CD14-positive monocyte (primary cell): Measurements from ENCODE around the gene ST3GAL2. TPM values are rescaled to one million over a fixed set of nuclear protein-coding genes. Genes with fewer than 3 reads are reported as not detected.

Source experiments
- DNase-seq, 3 donors: peaks; one replicate each; pipeline ENCODE4 v3.0.0-alpha.2; 2011 to 2022
- H2AFZ ChIP-seq: 2 replicates; pipeline ENCODE4 v1.6.0; 2012; ENCODE audit warnings: mild to moderate bottlenecking, low read depth, low read length, inconsistent platforms; ENCODE audit not compliant: insufficient read depth, poor library complexity, severe bottlenecking
- H3K27ac ChIP-seq, 2 donors: 1 replicate in 1 of 2; 2 replicates in 1 of 2; pipeline ENCODE4 v1.5.1; 2012 to 2013; ENCODE audit warnings: low read length in 2 of 2, control low read depth in 1 of 2, inconsistent platforms in 1 of 2, low read depth in 1 of 2, mild to moderate bottlenecking in 1 of 2
- H3K27me3 ChIP-seq, 2 donors: one replicate each; pipeline versions ENCODE4 v1.6.0 to v1.6.1; 2011 to 2013; ENCODE audit warnings: low read length in 2 of 2; ENCODE audit not compliant: control insufficient read depth in 2 of 2, insufficient read depth in 2 of 2
- H3K36me3 ChIP-seq, 2 donors: replicated peaks in 1 of 2; 1 replicate in 1 of 2; 2 replicates in 1 of 2; pipeline versions ENCODE4 v1.5.1 to v1.6.1; 2012 to 2013; ENCODE audit warnings: low read length in 2 of 2, control low read depth in 1 of 2, inconsistent platforms in 1 of 2, mild to moderate bottlenecking in 1 of 2; ENCODE audit not compliant: insufficient read depth in 2 of 2, control insufficient read depth in 1 of 2
- H3K4me1 ChIP-seq, 2 donors: 1 replicate in 1 of 2; 2 replicates in 1 of 2; pipeline versions ENCODE4 v1.5.1 to v1.6.1; 2012 to 2013; ENCODE audit warnings: low read length in 2 of 2, control low read depth in 1 of 2, inconsistent platforms in 1 of 2, mild to moderate bottlenecking in 1 of 2, moderate library complexity in 1 of 2; ENCODE audit not compliant: insufficient read depth in 2 of 2, control insufficient read depth in 1 of 2
- H3K4me2 ChIP-seq: replicated peaks from 2 replicates; pipeline ENCODE3; 2012; ENCODE audit warnings: low read length, moderate library complexity, mild to moderate bottlenecking; ENCODE audit not compliant: poor library complexity, severe bottlenecking; ENCODE audit errors: extremely low read depth
- H3K4me3 ChIP-seq, 3 experiments: fragments of 200-600 bp in 1 of 3; sonication (generic) in 1 of 3; replicated peaks in 1 of 3; 1 replicate in 2 of 3; 2 replicates in 1 of 3; pipeline ENCODE4 v1.5.1; 2011 to 2013; ENCODE audit warnings: low read length in 3 of 3, mild to moderate bottlenecking in 3 of 3, control low read depth in 2 of 3, low read depth in 2 of 3, inconsistent platforms in 1 of 3, moderate library complexity in 1 of 3
- H3K79me2 ChIP-seq: 2 replicates; pipeline ENCODE4 v1.6.0; 2012; ENCODE audit warnings: mild to moderate bottlenecking, control low read depth, inconsistent platforms, low read length, moderate library complexity; ENCODE audit not compliant: insufficient read depth
- H3K9ac ChIP-seq: 2 replicates; pipeline ENCODE4 v1.6.0; 2017; ENCODE audit warnings: low read length, mild to moderate bottlenecking; ENCODE audit not compliant: insufficient read depth, poor library complexity, severe bottlenecking
- H3K9me3 ChIP-seq, 2 donors: replicated peaks in 1 of 2; 1 replicate in 1 of 2; 2 replicates in 1 of 2; pipeline versions ENCODE4 v1.5.1 to v1.6.1; 2012 to 2013; ENCODE audit warnings: low read length in 2 of 2, control low read depth in 1 of 2; ENCODE audit not compliant: control insufficient read depth in 1 of 2, insufficient read depth in 1 of 2
- H4K20me1 ChIP-seq: 2 replicates; pipeline ENCODE4 v1.6.0; 2012; ENCODE audit warnings: mild to moderate bottlenecking, low read length, control low read depth, moderate library complexity; ENCODE audit not compliant: insufficient read depth
- H3K27ac Mint-ChIP-seq, 7 donors: one replicate each; pipeline ENCODE4 v1.8.0; 2020; ENCODE audit warnings: mild to moderate bottlenecking in 7 of 7, mixed read lengths in 7 of 7, moderate library complexity in 6 of 7, inconsistent platforms in 2 of 7
- H3K27me3 Mint-ChIP-seq, 3 donors: one replicate each; pipeline ENCODE4 v1.8.0; 2021 to 2022; ENCODE audit warnings: low read depth in 3 of 3, mild to moderate bottlenecking in 3 of 3, mixed read lengths in 3 of 3, moderate library complexity in 3 of 3, inconsistent platforms in 1 of 3
- H3K36me3 Mint-ChIP-seq, 2 donors: one replicate each; pipeline ENCODE4 v1.8.0; 2020; ENCODE audit warnings: mixed read lengths in 2 of 2, inconsistent platforms in 1 of 2, mild to moderate bottlenecking in 1 of 2
- H3K4me1 Mint-ChIP-seq: one replicate; pipeline ENCODE4 v1.8.0; 2020; ENCODE audit warnings: mild to moderate bottlenecking, mixed read lengths
- H3K4me3 Mint-ChIP-seq, 2 donors: one replicate each; pipeline ENCODE4 v1.8.0; 2020; ENCODE audit warnings: mild to moderate bottlenecking in 2 of 2, mixed read lengths in 2 of 2, moderate library complexity in 1 of 2
- H3K9me3 Mint-ChIP-seq, 7 donors: one replicate each; pipeline ENCODE4 v1.8.0; 2020 to 2022; ENCODE audit warnings: mixed read lengths in 7 of 7, mild to moderate bottlenecking in 6 of 7, moderate library complexity in 6 of 7, inconsistent platforms in 2 of 7
- WGBS: methylation state at CpG from one replicate; pipeline ENCODE4 v1.1.5; 2013; ENCODE audit warnings: missing lambda C conversion rate; ENCODE audit not compliant: insufficient coverage; 5-methylcytosine and 5-hydroxymethylcytosine counted together
- intact Hi-C, 2 donors: fragments of 100-400 bp; cut with micrococcal nuclease; formaldehyde crosslinking; loops; one replicate each; pipeline versions ENCODE4 v1.15.0 to v1.15.1; 2023
- polyA plus RNA-seq, 3 donors: library from polyadenylated mRNA; depleted of rRNA in 1 of 3; unstranded in 2 of 3; stranded (reverse) in 1 of 3; fragments of 300-500 nt in 2 of 3; fragments of >200 nt in 1 of 3; fragmentation: Illumina TruSeq in 2 of 3; gene quantifications; 1 replicate in 2 of 3; 2 replicates in 1 of 3; pipeline ENCODE4 v1.2.3, GENCODE V29; 2012 to 2021
- TF ChIP-seq, protein P1 (sequence below): fragments of 200-600 bp; IDR thresholded peaks from one replicate; pipeline ENCODE4 v1.8.0; 2022; ENCODE audit warnings: antibody characterized with exemption, mild to moderate bottlenecking

Gene ST3GAL2
- polyA plus RNA-seq, 3 donors = 13.5 to 20.0 (median 18.4) TPM

- WGBS = 0% methylated on average over 1 of the region's 9 CpGs
- Mint-ChIP-seq H3K9me3 (peaks cover 0 to 3% (median 0%) of the 10 kb centered on the region in 7 donors), H3K27ac (peak overlapping the region; percentile 88 to 98 (median 93)), H3K27me3 (peaks cover 0 to 5% (median 3%) of the 10 kb centered on the region in 3 donors), H3K4me3 (peak overlapping the region; percentile 48 to 72), H3K36me3 (peaks cover 12 to 14% of the 10 kb centered on the region in 2 donors), H3K4me1 (peaks cover 78% of the 10 kb centered on the region)
- no peaks in the 10 kb centered on the region for H3K9me3 ChIP-seq
- H2AFZ ChIP-seq = peak overlapping the region; percentile 64
- H3K4me1 ChIP-seq = peaks cover 90 to 97% of the 10 kb centered on the region in 2 donors
- TF ChIP-seq, protein P1, sequence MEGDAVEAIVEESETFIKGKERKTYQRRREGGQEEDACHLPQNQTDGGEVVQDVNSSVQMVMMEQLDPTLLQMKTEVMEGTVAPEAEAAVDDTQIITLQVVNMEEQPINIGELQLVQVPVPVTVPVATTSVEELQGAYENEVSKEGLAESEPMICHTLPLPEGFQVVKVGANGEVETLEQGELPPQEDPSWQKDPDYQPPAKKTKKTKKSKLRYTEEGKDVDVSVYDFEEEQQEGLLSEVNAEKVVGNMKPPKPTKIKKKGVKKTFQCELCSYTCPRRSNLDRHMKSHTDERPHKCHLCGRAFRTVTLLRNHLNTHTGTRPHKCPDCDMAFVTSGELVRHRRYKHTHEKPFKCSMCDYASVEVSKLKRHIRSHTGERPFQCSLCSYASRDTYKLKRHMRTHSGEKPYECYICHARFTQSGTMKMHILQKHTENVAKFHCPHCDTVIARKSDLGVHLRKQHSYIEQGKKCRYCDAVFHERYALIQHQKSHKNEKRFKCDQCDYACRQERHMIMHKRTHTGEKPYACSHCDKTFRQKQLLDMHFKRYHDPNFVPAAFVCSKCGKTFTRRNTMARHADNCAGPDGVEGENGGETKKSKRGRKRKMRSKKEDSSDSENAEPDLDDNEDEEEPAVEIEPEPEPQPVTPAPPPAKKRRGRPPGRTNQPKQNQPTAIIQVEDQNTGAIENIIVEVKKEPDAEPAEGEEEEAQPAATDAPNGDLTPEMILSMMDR = no peak
- DNase-seq = peak; percentile 70 to 96 (median 85)
- no peaks in the 10 kb centered on the region for H3K27me3 ChIP-seq
- H4K20me1 ChIP-seq = peaks cover 6% of the 10 kb centered on the region
- peak overlapping the region; percentile 72 to 91 for H3K27ac ChIP-seq
- intact Hi-C loops = no loop called here
- peak overlapping the region; percentile 56 for H3K4me2 ChIP-seq
- no peaks in the 10 kb centered on the region for H3K36me3 ChIP-seq
- peak overlapping the region; percentile 55 for H3K9ac ChIP-seq
- peak overlapping the region in 1 of 3 experiments; percentile 57 for H3K4me3 ChIP-seq
- peaks cover 49% of the 10 kb centered on the region for H3K79me2 ChIP-seq
These were observed 10.5 kb downstream of the ST3GAL2 start for GRCh38 chr16:70428178-70428998.

DNA sequence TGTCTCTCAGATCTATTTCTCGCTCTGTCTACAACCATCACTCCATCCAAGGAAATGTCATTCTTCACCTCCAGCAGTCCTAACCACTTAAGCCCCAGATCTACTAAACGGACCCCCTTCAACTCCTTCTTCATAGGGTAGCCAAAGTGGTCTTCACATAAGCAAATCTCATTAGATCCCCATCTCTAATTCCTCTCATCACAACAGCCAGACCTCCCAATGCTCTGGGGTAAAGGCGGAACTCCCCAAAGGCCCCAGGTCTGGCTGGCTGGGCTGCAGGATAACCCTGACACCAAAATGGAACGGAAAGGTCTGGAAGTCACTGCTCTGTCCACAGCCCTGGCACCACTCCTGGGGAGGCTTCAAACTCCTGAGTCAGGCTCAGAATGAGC lies 11.1 kb downstream of the ST3GAL2 start:
- H3K4me1 ChIP-seq = peaks cover 90 to 97% of the 10 kb centered on the region in 2 donors
- Mint-ChIP-seq H3K27me3 (peaks cover 0 to 5% (median 3%) of the 10 kb centered on the region in 3 donors), H3K4me3 (peak overlapping the region; percentile 47 to 72), H3K36me3 (peaks cover 12 to 15% of the 10 kb centered on the region in 2 donors), H3K4me1 (peaks cover 78% of the 10 kb centered on the region), H3K27ac (peak overlapping the region; percentile 88 to 98 (median 93)), H3K9me3 (peaks cover 0 to 3% (median 0%) of the 10 kb centered on the region in 7 donors)
- H3K4me3 ChIP-seq = peak overlapping the region in 1 of 3 experiments; percentile 57
- 25% methylated on average over 4 of the region's 4 CpGs for WGBS
- peak overlapping the region; percentile 72 to 91 for H3K27ac ChIP-seq
- peaks cover under 1% of the 10 kb centered on the region for H4K20me1 ChIP-seq
- no peaks in the 10 kb centered on the region for H3K27me3 ChIP-seq
- H2AFZ ChIP-seq = peak overlapping the region; percentile 64
- TF ChIP-seq, protein P1 = no peak
- peaks cover 51% of the 10 kb centered on the region for H3K79me2 ChIP-seq
- peak overlapping the region; percentile 56 for H3K4me2 ChIP-seq
- H3K36me3 ChIP-seq = no peaks in the 10 kb centered on the region
- peak overlapping the region; percentile 55 for H3K9ac ChIP-seq
- H3K9me3 ChIP-seq = no peaks in the 10 kb centered on the region
- no peak for DNase-seq
- intact Hi-C loops = no loop called here
